HG02759 (cell line): ENCODE results near the gene WWP2.
"Not testable (repeated sequence)": the region's sequence is repeated elsewhere in the genome, so short reads cannot be mapped to it uniquely, and the experiment has no call there.

Experiments used
- ATAC-seq: cut with Tn5 transposase; IDR thresholded peaks from one replicate; pipeline ENCODE4 v1.9.1; 2021; ENCODE audit warnings: mild to moderate bottlenecking, moderate library complexity; ENCODE audit not compliant: unreplicated experiment

The WWP2 gene

DNA sequence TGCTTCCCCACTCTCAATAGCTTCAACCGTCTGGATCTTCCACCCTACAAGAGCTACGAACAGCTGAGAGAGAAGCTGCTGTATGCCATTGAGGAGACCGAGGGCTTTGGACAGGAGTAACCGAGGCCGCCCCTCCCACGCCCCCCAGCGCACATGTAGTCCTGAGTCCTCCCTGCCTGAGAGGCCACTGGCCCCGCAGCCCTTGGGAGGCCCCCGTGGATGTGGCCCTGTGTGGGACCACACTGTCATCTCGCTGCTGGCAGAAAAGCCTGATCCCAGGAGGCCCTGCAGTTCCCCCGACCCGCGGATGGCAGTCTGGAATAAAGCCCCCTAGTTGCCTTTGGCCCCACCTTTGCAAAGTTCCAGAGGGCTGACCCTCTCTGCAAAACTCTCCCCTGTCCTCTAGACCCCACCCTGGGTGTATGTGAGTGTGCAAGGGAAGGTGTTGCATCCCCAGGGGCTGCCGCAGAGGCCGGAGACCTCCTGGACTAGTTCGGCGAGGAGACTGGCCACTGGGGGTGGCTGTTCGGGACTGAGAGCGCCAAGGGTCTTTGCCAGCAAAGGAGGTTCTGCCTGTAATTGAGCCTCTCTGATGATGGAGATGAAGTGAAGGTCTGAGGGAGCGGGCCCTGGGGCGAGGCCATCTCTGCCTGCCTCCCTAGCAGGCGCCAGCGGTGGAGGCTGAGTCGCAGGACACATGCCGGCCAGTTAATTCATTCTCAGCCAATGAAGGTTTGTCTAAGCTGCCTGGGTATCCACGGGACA is 177.9 kb downstream of the WWP2 start:
- ATAC-seq, result no peak

- no peak for ATAC-seq
Observed at GRCh38 chr16:69940676-69941075, 178.5 kb downstream of the WWP2 start.

DNA sequence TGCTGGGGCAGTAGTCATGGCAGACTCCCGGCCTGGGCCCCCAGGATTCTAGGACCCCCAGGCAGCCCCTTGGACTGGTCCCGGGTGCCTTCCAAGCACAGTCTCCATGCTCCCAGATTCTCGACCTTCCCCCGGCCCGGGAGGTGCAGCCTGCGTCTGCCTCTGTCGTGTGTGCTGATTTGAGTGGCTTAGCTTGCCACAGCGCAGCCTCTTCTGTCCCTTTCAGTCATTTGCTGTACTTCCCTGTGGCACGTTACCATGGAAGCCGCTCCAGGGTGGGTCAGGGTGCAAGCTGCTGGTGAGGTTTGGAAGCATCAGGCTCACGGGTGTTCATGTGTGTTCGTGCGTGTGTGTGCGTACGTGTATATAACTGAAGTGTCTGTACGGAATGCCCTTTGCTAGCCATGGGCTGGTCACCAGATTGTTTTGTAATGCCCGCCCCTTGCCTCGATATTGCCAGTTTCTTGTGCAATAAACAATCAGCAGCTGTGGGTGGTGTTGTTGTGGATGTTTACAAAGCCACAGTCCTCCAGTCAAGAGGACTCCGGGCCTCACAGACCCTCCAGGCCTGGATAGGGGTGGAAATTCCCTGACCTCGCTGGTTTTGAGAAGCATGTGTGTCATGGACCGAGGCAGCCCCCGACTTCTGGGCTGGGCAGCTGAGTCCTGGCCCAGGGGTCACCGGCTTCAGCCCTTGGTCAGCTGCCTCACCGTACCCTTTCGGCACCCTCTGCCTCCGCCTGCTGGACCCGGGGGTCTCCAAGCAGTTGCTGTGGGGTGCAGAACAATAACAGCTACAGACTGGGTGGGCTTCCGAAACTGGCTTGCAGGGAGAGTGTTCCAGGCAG is 179.3 kb downstream of the WWP2 start:
- ATAC-seq, result no peak

- ATAC-seq, result no peak
Observed at GRCh38 chr16:69942099-69942491, 180.0 kb downstream of the WWP2 start.

DNA sequence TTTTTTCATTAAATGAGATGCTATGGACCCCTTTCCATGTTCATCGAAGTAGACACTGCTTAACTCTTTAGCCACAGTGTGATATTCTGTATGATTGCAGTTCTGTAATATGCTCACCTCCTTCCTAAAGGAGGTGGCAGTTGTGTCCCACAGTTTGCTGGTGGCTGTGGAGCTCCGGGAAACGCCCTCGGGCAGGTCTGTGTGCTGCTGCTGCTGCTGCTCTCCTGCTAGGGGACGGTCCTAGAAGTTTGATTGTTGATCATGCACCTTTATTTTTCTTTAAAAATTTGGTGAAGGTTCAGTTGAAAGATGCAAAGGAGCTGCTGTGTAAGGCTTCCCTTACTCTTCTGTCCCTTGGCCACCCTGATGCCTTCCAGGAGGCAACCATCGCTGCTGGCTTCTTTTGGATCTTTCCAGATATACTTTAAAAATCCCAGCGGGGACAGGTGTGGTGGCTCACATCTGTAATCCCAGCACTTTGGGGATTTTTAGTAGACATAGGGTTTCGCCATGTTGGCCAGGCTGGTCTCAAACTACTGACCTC is 180.6 kb downstream of the WWP2 start:
- ATAC-seq, result no peak

DNA sequence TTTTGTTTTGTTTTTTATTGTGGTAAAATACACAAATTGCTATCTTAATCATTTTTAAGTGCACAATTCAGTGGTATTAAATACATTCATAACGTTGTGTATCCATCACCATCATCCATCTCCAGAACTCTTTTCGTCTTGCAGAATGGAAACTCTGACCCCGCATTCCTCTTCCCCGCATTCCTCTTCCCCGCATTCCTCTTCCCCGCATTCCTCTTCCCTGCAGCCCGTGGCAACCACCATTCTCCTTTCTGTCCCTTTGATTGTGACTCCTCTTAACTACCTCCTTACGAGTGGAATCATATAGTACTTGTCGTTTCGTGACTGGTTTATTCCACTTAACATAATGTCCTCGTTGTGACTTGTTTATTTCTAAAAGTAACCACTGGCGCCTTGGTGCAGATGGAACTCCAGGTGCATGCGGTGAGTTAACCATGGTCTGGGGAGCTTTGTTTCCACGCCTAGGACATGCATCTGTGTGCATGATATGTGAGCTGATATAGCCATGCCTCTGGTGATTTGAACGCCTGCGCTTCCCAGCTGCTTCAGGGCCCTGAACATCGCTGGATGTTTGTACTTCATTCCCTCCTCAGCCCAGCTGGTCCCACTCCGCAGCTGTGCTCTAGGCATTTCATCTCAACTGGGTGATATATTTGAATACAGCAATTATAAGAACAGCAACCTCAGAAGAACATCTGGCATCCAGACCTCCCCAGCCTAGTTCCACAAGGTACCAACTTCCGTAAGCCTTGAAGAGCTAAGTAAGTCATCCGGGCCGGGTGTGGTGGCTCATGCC is 181.3 kb downstream of the WWP2 start:
- ATAC-seq, result not testable (repeated sequence)

- not testable (repeated sequence) for ATAC-seq
Observed at GRCh38 chr16:69950411-69950810, 188.3 kb downstream of the WWP2 start.

DNA sequence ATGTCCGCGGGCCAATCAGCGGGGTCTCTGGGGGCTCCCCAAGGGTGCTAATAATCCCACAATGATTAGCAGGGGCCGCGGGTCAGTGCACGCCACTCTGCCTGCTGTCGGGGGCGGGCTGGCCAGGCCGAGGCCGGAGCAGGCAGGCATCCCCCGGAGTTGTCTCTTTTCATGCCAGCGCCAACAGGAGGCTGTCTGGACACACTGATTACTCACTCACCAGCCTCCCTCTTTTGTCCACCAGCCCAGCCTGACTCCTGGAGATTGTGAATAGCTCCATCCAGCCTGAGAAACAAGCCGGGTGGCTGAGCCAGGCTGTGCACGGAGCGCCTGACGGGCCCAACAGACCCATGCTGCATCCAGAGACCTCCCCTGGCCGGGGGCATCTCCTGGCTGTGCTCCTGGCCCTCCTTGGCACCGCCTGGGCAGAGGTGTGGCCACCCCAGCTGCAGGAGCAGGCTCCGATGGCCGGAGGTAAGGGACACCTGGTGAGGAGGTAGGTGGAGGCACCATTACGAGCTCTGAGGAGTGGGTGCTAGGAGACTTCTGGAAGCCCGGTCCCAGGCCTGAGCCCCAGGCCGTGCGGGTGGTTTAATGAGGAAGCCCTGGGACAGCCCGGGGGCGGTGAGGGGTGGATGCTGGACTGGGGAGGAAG is 189.0 kb downstream of the WWP2 start, which contains the start of gene CLEC18A:
Gene CLEC18A (plus strand): TSS at position 318 of the 655 bp plus-strand sequence. CDS start 33 bp downstream, at position 351.
- not testable (repeated sequence) for ATAC-seq

- ATAC-seq, result not testable (repeated sequence)
Observed at GRCh38 chr16:69951672-69952031, 189.5 kb downstream of the WWP2 start.

DNA sequence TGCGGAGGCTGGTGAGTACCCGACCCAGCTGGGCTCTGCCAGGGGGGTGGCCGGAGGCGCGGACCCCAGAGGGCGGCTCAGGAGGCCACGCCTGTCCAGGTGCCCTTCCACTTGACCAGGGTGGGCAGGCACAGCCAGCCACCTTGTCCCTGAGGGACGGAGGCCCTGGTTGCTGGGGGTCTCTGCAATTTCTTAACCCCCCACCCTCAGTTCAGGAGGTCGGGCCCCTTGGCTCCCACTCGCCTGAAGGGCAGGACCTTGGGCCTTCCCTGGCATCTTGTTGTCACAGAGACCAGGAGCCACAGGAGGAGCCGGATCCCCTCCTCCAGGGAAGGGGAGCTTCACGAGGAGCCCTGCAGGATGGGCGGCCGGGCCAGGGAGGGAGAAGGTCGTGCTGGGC is 190.0 kb downstream of the WWP2 start:
- ATAC-seq, result not testable (repeated sequence)

DNA sequence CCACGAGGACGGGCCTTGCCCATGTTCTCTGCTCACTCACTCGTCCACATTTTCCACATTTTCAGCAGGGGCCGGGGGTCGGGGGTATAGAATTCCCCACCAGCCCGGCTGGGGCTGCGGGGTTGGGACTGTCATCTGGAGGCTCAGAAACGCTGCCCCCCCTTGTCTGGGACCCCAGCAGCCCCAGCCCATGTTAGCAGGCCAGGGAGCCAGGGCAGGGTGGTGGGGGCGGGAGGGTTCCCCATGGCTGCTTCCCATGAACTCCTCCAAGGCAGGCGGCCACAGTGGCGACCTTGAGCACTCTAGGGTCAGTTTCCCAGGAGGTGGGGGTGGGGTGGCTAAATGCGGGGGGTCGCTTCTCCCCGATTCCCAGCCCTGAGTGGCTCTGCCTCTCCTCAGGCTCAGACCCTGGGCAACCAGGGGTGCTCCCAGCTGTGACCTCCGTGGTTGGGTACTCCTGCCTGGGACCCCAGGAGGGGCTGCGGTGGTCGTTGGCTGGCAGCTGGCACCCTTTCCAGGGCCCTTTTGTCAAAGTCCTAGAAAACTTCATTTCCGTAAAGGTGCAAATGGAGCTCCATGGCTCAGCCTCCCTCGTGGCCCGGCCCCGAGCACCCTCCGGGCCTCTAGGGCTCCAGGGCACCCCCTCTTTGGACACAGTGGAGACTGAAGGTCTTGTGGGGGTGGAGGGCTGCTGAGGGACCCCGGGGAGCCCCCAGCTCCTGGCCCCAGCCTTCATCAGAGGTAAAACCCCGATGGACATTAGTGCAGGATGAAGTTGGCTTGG is 190.6 kb downstream of the WWP2 start:
- not testable (repeated sequence) for ATAC-seq

- not testable (repeated sequence) for ATAC-seq
Observed at GRCh38 chr16:69954241-69954640, 192.1 kb downstream of the WWP2 start.

- not testable (repeated sequence) for ATAC-seq
Observed at GRCh38 chr16:69963312-69963711, 201.2 kb downstream of the WWP2 start.

GRCh38 chr16:69964960-69965660 is 203.0 kb downstream of the WWP2 start:
- peak; percentile 67 for ATAC-seq

- peak; percentile 26 for ATAC-seq
Observed at GRCh38 chr16:69965661-69966054, 203.5 kb downstream of the WWP2 start.

DNA sequence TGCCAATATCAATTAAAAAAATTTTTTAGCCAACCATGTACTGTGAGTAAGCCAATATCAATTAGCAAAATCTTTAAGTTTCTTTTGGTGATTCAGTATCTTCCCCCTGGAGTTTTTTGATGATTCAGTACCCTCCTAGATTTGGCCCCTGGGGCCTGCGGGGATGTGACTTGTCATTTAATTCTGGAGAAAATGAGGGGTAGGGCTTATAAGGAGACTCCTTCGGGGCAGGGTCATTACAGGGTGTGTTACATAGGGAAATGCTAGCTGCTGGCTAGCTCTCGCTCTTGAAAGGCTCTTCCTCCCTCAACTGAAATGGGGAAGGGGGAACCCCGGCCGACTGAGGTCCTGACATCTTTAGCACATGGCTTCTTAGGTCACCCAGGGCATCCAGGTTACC is 205.6 kb downstream of the WWP2 start:
- ATAC-seq, result not testable (repeated sequence)

GRCh38 chr16:69968125-69968524 is 206.0 kb downstream of the WWP2 start:
- ATAC-seq, result not testable (repeated sequence)

DNA sequence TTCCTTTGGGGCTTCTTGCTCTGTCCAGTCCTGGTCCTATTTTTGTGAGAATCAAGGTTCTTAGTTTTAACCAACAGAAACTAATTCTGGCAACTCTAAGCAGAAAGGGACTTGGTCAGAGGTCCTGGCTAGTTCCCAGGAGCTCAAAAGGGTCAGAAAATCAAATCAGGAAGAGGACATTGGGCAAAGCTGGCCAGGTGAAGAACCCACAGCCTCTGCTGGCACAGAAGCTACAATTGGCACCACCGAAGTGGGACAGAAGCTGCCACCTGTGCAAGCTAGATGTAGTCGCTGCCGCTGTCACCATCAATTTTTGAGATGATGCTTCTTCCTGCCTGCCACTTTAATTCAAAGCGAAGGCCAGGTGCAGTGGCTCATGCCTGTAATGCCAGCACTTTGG is 207.5 kb downstream of the WWP2 start:
- ATAC-seq, result not testable (repeated sequence)

DNA sequence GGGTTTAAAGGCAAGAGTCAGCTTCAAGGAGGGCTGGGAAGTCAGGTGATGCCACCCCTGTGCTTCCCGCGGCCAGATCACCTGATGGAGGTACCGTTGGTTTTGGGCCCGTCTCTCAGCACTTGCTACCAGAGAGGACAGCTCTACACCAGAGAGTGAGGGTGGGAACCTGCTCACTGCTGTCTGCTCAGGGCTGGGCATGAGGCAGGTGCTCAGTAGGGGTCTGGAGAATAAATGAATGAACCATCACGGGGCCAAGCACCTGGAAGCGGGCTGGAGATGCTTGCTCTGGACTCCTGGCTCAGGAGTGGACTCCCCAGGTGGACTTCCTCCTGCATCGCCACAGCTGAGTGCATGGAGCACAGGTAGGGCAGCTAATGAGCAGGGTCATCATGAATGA is 210.0 kb downstream of the WWP2 start:
- not testable (repeated sequence) for ATAC-seq
